Ramos (cell line): ENCODE measurements around the gene L1CAM.
"Not testable (repeated sequence)": the region's sequence is repeated elsewhere in the genome, so short reads cannot be mapped to it uniquely, and the experiment has no call there.

Experiments used
- in situ Hi-C: fragments of 300-500 bp; cut with MboI; formaldehyde crosslinking; loops from one replicate; pipeline ENCODE4 v1.14.3; 2022; ENCODE audit warnings: low sequenced_read_pairs; ENCODE audit not compliant: unreplicated experiment

Gene L1CAM

GRCh38 chrX:153844509-153845082 lies 41.4 kb downstream of the L1CAM start:
- in situ Hi-C loops: no loop called here

- in situ Hi-C loops: no loop called here
Measured at GRCh38 chrX:153836921-153837320, 49.1 kb downstream of the L1CAM start.

- in situ Hi-C loops: no loop called here
Measured at GRCh38 chrX:153832728-153833127, 53.2 kb downstream of the L1CAM start.

GRCh38 chrX:153831429-153832150 lies 54.4 kb downstream of the L1CAM start:
- in situ Hi-C loops: no loop called here

- in situ Hi-C loops: no loop called here
Measured at GRCh38 chrX:153830640-153831428, 55.1 kb downstream of the L1CAM start.

GRCh38 chrX:153829799-153830639 lies 56.0 kb downstream of the L1CAM start, which contains the start of gene PDZD4:
Gene PDZD4 (minus strand): TSS chrX:153830544. CDS start chrX:153830298, 246 bp downstream.
- in situ Hi-C loops: no loop called here

GRCh38 chrX:153829549-153829798 lies 56.5 kb downstream of the L1CAM start:
- in situ Hi-C loops: no loop called here

GRCh38 chrX:153828723-153829548 lies 57.0 kb downstream of the L1CAM start:
- in situ Hi-C loops: no loop called here

GRCh38 chrX:153828308-153828707 lies 57.7 kb downstream of the L1CAM start:
- in situ Hi-C loops: no loop called here

GRCh38 chrX:153827903-153828302 lies 58.1 kb downstream of the L1CAM start:
- in situ Hi-C loops: no loop called here

- in situ Hi-C loops: no loop called here
Measured at GRCh38 chrX:153827016-153827415, 59.0 kb downstream of the L1CAM start.

GRCh38 chrX:153825042-153825441 lies 60.9 kb downstream of the L1CAM start:
- in situ Hi-C loops: no loop called here

- in situ Hi-C loops: no loop called here
Measured at GRCh38 chrX:153824348-153824747, 61.6 kb downstream of the L1CAM start.

- in situ Hi-C loops: no loop called here
Measured at GRCh38 chrX:153821066-153821465, 64.9 kb downstream of the L1CAM start.

- in situ Hi-C loops: no loop called here
Measured at GRCh38 chrX:153820601-153821000, 65.4 kb downstream of the L1CAM start.

GRCh38 chrX:153819384-153820040 lies 66.5 kb downstream of the L1CAM start:
- in situ Hi-C loops: no loop called here

- in situ Hi-C loops: no loop called here
Measured at GRCh38 chrX:153818571-153819383, 67.2 kb downstream of the L1CAM start.

GRCh38 chrX:153818064-153818463 lies 67.9 kb downstream of the L1CAM start:
- in situ Hi-C loops: not testable (repeated sequence)
